ENCODE measurements around the gene KCNAB3.

KCNAB3 gene

GRCh38 chr17:7935859-7936258, 6.2 kb upstream of the KCNAB3 start:
- no peak for DNase-seq

- DNase-seq: no peak
Measured at GRCh38 chr17:7932949-7933348, 3.3 kb upstream of the KCNAB3 start.

GRCh38 chr17:7932483-7932891, 2.8 kb upstream of the KCNAB3 start:
- no peak for DNase-seq

GRCh38 chr17:7931709-7932482, 2.2 kb upstream of the KCNAB3 start, which contains the start of the genes CNTROB and TRAPPC1:
CNTROB (plus strand) TSS chr17:7932206; CDS start chr17:7933080, 874 bp downstream.
TRAPPC1 (minus strand) TSS chr17:7931946; CDS start chr17:7931829, 117 bp downstream.
- peak; percentile 97 for DNase-seq

GRCh38 chr17:7930841-7931631, 1.4 kb upstream of the KCNAB3 start:
- DNase-seq: no peak

- no peak for DNase-seq
Measured at GRCh38 chr17:7927596-7927995, 2.1 kb downstream of the KCNAB3 start.

GRCh38 chr17:7922845-7923628, 6.6 kb downstream of the KCNAB3 start:
- DNase-seq: peak; percentile 24

- DNase-seq: no peak
Measured at GRCh38 chr17:7922269-7922844, 7.3 kb downstream of the KCNAB3 start.

- no peak for DNase-seq
Measured at GRCh38 chr17:7916808-7917207, 12.8 kb downstream of the KCNAB3 start.

- no peak for DNase-seq
Measured at GRCh38 chr17:7916385-7916682, 13.3 kb downstream of the KCNAB3 start.

- peak; percentile 68 for DNase-seq
Measured at GRCh38 chr17:7915611-7916384, 13.9 kb downstream of the KCNAB3 start, which contains the start of gene RNF227. RNF227 (minus strand) TSS chr17:7916289; CDS start chr17:7916195, 94 bp downstream.

- no peak for DNase-seq
Measured at GRCh38 chr17:7915179-7915610, 14.5 kb downstream of the KCNAB3 start.

GRCh38 chr17:7912927-7913524, 16.6 kb downstream of the KCNAB3 start:
- DNase-seq: peak; percentile 32

GRCh38 chr17:7911116-7911515, 18.5 kb downstream of the KCNAB3 start:
- no peak for DNase-seq

- DNase-seq: no peak
Measured at GRCh38 chr17:7910711-7911110, 18.9 kb downstream of the KCNAB3 start.

GRCh38 chr17:7910281-7910680, 19.4 kb downstream of the KCNAB3 start:
- DNase-seq: no peak

GRCh38 chr17:7909089-7909488, 20.6 kb downstream of the KCNAB3 start:
- no peak for DNase-seq

- no peak for DNase-seq
Measured at GRCh38 chr17:7903154-7904103, 26.2 kb downstream of the KCNAB3 start.

GRCh38 chr17:7897773-7898172, 31.9 kb downstream of the KCNAB3 start:
- DNase-seq: no peak

- DNase-seq: no peak
Measured at GRCh38 chr17:7897090-7897489, 32.6 kb downstream of the KCNAB3 start.

Measured in NCI-H1436 treated with DMSO at 0.1 percent for 48 hours (cell line).